ENCODE measurements around the gene UNC119B. TPM values are rescaled to one million over a fixed set of nuclear protein-coding genes. Genes with fewer than 3 reads are reported as not detected.
A peak's percentile ranks its signal among the peaks of the same experiment; 100 is the strongest.

UNC119B gene
- polyA plus RNA-seq, 4 donors: 35.3 to 73.6 (median 68.8) TPM

DNA sequence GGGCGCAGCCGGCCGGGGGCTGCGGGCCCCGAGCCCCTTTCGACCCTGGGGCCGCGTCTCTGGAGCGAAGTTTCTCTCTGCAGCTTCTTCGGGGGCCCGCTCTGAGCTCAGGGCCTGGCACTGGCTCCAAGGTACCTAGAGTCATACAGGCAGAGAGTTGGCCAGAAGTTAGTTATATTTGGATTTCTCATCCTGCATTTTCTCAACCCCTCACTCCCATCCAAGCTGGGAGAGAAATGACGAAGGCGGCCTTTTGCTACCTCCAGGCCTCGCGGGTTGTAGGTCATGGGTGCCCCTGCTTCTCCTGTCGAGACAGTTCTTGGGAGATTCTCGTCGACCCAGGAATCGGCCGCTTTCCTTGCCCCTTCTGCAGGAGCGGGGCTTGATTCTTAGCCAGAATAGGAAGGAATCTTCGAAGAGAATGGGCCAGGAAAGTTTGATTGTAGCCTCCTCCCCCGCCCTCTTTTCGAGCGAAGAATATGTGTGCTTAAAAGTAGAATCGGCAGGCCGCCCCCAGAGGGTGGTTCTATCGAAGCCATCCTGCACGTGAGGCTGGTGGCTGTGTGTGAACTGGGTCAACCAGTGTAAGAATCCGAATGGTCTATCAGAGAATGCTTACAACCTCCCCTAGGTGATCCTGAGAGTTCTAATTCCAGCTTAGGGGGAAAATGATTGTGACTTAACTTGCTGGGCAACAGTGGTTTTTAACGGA lies 22.5 kb upstream of the UNC119B start:
- DNase-seq (ENCODE audit: low read depth in 4 of 4, low spot score in 3 of 4): no peak

- DNase-seq (ENCODE audit: low read depth in 4 of 4, low spot score in 3 of 4): no peak
Measured at GRCh38 chr12:120688527-120689071, 21.7 kb upstream of the UNC119B start.

DNA sequence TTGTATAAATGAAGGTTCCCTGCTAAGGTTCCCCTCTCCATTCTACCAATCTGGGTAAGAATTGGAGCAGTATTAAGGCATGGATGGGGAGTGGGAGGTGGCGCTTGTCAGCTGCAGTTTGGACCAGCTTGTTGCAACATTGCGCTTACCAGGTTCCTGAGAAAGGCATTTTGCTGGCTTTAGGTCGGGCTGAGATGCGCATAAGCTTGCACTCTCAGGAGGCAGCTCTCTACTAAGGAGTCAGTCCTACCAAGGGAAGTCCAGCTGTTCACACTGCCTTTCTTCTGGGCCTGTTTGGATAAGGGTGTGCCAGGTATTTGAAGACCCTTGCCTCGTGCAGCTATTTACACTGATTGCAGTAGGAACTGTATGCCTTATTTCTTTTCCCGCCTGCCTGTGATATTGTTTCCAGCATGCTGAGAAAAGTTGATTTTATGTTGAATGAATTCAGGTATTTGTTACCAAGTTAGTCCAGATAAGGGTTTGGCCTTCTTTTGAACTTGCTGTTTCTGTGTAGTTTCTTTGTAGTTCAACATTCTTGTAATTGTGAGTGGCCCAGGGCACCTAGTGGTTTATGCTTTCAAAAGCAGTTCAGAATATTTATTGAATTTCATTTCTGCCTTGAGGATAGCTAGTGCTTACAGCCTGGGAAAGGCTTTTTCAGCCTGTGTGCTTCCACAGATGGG lies 20.7 kb upstream of the UNC119B start:
- DNase-seq (ENCODE audit: low read depth in 4 of 4, low spot score in 3 of 4): no peak

DNA sequence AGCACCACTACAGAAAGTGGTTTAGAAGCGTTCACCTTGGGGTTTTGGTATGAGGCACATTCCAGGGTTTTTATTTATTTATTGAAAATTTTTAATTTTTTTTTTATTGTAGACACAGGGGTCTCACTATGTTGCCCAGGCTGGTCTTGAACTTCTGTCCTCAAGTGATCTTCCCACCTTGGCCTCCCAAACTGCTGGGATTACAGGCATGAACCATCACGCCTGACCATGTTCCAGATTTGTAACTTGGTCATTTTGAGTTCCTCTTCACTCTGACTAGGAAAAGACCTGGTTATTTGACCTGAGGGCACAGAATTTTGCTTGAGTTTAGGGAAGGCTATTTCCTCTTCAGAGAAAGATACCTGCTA lies 20.2 kb upstream of the UNC119B start:
- DNase-seq (ENCODE audit: low read depth in 4 of 4, low spot score in 3 of 4): no peak

GRCh38 chr12:120690978-120691377 lies 19.3 kb upstream of the UNC119B start:
- no peak for DNase-seq (ENCODE audit: low read depth in 4 of 4, low spot score in 3 of 4)

GRCh38 chr12:120692524-120693033 lies 17.7 kb upstream of the UNC119B start:
- no peak for DNase-seq (ENCODE audit: low read depth in 4 of 4, low spot score in 3 of 4)

- DNase-seq (ENCODE audit: low read depth in 4 of 4, low spot score in 3 of 4): no peak
Measured at GRCh38 chr12:120693848-120694247, 16.4 kb upstream of the UNC119B start.

- no peak for DNase-seq (ENCODE audit: low read depth in 4 of 4, low spot score in 3 of 4)
Measured at GRCh38 chr12:120696626-120697025, 13.6 kb upstream of the UNC119B start.

GRCh38 chr12:120697344-120697743 lies 12.9 kb upstream of the UNC119B start:
- no peak for DNase-seq (ENCODE audit: low read depth in 4 of 4, low spot score in 3 of 4)

DNA sequence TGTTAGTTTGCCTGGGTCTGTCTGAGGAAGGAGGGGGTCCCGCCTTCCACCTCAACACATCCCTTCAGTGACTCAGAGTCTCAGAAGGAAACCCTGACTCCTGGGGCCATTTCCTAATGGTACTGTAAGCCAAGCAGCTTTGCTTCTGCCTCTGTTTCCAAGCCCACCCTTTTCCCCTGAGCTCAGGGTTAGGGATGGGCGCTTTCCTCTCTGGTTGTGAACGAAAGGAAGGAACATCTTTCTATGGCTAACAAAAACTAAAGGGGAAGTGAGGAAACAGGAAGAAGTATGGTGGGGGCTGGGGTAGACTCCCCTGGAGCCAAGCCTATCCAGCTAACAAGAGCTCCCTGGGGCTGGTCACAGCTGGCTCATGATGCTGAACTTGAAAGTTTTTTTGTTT lies 11.6 kb upstream of the UNC119B start:
- DNase-seq (ENCODE audit: low read depth in 4 of 4, low spot score in 3 of 4): no peak

- no peak for DNase-seq (ENCODE audit: low read depth in 4 of 4, low spot score in 3 of 4)
Measured at GRCh38 chr12:120699553-120699952, 10.7 kb upstream of the UNC119B start.

DNA sequence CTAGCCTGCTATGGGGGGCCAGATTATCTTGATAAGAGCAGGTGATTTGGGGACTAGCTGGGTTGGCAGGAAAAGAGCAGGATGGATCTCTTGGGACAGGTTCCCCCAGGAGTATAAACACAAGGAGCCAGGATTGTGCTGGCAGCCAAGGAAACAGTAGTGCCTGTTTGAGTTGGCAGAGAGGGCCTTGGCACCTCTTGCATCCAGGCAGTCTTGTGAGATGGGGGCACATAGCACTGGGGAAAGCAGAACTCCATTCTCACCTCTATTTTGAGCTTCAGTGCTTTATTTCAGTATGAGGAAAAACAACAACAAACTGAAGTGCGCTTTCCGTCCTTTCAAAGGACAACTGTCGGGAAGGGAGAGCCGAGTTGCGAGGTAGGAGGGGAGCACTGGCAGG lies 9.4 kb upstream of the UNC119B start:
- no peak for DNase-seq (ENCODE audit: low read depth in 4 of 4, low spot score in 3 of 4)

- DNase-seq (ENCODE audit: low read depth in 4 of 4, low spot score in 3 of 4): no peak
Measured at GRCh38 chr12:120702637-120703036, 7.6 kb upstream of the UNC119B start.

DNA sequence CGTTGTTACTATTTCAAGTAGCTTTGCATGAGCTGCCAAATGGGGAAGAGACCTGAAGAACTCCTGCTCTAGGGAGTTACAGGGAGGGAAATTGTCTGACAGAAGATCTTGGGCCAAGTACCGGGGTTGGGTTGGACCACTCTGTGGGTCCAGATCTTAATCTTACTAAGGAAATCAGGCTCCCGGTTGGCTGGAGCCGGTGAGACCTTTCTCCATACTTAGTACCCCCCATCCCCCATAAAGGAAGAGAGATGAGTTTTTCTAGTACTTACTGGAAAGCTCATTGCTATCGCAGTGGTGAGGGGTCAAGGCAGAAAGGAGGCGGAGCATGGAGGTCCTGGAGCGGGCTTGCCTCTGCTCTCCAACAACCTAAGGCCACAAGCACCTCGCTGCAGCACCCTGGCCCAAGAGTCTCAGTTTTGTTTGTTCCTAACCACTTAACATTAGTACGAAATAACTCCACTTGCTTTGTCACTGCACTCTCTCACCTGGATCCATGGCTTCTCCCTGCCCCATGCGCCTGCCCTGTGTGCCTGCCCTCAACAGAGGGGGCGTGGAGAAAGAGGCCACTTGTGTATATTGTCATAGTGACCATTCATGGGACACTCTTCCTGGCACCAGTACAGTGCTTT lies 6.8 kb upstream of the UNC119B start:
- DNase-seq (ENCODE audit: low read depth in 4 of 4, low spot score in 3 of 4): no peak

DNA sequence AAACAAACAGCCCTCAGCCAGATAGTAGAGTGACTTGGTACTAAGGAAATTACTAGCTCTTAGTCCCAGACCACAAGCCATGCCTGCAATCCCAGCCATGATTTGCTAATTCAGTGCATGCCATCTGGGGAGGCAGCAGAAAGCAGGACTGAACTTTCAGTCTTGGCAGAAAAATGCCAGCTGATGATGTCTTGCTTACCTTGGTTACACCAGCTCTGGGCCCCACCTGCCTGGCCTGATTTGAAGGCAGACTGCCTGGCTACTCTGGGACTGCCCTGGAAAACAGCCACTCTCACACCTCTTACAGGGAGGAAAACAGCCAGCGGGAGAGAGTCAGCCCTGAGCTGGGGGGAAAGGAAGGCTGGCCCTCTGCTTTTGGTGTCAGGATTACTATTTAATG lies 4.6 kb upstream of the UNC119B start:
- DNase-seq (ENCODE audit: low read depth in 4 of 4, low spot score in 3 of 4): no peak

DNA sequence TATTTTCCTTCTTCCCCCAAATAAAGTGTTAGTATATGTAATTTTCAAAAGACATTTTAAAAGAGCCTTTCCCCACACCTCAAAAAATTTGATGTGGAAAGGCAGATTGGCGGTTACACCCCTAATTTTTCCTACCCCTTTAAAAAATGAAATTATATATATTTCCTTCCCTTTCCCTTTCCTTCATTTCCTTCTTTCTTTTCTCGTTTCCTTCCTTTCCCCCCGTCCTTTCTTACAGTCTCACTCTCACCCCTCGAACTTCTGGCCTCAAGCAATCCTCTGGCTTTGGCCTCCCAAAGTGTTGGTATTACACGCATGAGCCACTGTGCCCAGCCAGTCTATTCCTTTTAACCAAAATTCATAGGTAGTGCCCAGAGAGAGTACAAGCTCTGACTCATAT lies 4.2 kb upstream of the UNC119B start:
- DNase-seq (ENCODE audit: low read depth in 4 of 4, low spot score in 3 of 4): no peak

DNA sequence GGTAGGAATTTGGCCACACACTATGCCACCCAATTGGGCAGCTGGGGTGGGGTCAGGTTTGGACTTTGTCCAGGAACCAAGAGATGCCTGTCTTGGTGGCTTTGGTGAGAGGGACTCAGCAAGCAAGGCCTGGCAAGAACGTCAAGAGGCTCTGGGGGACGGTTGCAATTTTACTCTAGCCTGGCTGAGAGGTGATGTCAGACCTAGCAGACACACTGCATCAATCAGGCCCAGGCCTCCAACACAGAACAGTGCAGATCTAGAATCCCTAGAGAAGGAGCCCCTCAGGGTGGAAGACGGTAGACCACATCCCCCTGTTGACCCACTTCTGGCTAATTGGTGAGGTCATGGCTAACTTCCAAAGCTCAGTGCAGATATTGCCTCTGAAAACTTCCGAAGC lies 1.6 kb upstream of the UNC119B start:
- no peak for DNase-seq (ENCODE audit: low read depth in 4 of 4, low spot score in 3 of 4)

DNA sequence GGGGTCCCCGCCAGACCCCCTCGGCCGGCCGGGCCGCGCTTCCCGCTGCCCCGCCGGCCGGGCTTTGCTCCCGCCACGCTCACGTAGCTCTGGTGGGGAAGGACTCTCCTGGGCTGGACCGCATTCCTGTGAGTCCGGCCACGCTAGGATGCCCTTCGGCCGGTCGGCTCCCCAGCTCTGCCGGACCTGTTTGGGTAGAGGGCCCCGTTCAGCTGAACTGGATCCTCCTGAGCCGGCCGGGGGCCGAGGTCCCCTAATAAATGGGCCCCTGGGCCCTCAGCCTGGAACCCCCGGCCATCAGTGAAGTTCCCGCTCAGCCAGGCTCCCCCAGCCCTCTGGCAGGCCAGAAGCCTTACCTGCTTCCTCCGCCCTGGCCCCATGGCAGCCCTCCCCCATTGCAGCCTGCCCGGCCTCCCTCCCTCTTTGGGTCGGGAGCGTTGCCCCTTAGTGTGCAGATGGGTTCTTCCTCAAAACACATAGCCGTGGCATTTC lies 593 bp downstream of the UNC119B start:
- DNase-seq (ENCODE audit: low read depth in 4 of 4, low spot score in 3 of 4): no peak

DNA sequence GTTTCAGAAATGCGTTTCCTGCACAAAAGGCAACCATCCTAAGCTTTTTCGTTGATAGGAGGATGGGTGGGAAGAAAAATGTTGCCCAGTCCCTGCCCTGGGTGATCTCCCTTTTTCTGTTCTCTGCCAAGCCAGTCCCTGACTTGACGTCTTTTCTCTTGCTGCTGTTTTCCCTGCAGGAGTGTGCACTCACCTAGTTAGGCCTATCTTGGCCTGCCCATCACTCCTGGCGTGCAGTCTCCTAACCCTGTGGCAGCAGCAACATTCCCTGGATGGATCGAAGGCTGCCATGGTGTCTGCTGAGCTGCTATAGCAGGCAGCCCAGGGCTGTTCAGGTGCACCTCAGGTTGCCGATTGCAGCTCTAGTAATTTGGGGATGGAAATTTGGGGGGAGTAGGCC lies 1.2 kb downstream of the UNC119B start:
- DNase-seq (ENCODE audit: low read depth in 4 of 4, low spot score in 3 of 4): no peak

- DNase-seq (ENCODE audit: low read depth in 4 of 4, low spot score in 3 of 4): no peak
Measured at GRCh38 chr12:120712610-120713009, 2.4 kb downstream of the UNC119B start.

GRCh38 chr12:120713861-120714482 lies 3.7 kb downstream of the UNC119B start:
- peak in 3 of 4 donors; percentile 50 to 70 (median 61) for DNase-seq (ENCODE audit: low read depth in 4 of 4, low spot score in 3 of 4)
